HepG2 (cell line): ENCODE measurements around the gene MAMDC2. TPM values are rescaled to one million over a fixed set of nuclear protein-coding genes. Genes with fewer than 3 reads are reported as not detected.

Experiments used
- ATAC-seq: fragments of 200-7000 bp; cut with Tn5 transposase; 3 replicates; pipeline ENCODE4 v1.9.1; 2020; ENCODE audit warnings: mild to moderate bottlenecking, moderate library complexity
- BruUV-seq: library from RNA; stranded (reverse); fragments of 400-500 nt; replicated peaks from 2 replicates; lab custom pipeline; 2021; lab: Mats Ljungman, UMichigan
- CTCF ChIA-PET: fragments of 300-600 bp; formaldehyde crosslinking; extraction: SDS; loops from one replicate; lab custom pipeline; 2021; ENCODE audit warnings: low total read pairs, inconsistent platforms, low intra/inter-chr PET ratio; lab: Yijun Ruan, JAX
- POLR2A ChIA-PET: fragments of 350-600 bp; sonication (Branson Sonifier 250); formaldehyde crosslinking; loops from one replicate; lab custom pipeline; 2020; ENCODE audit warnings: antibody characterized with exemption, inconsistent platforms; lab: Yijun Ruan, JAX
- DNase-seq: peaks from one replicate; pipeline ENCODE4 v3.0.0-alpha.2; 2015; ENCODE audit warnings: low spot score
- FAIRE-seq: peaks from 3 replicates; lab custom pipeline; 2011; peaks lifted over from hg19 to GRCh38; lab: Jason Lieb, UNC
- H2AFZ ChIP-seq: one replicate; pipeline ENCODE4 v1.6.1; 2011; ENCODE audit warnings: low read length, inconsistent platforms
- H3K27ac ChIP-seq: fragments of 300-600 bp; 3 replicates; pipeline ENCODE4 v1.8.0; 2011; ENCODE audit warnings: mixed run types, mild to moderate bottlenecking, mixed read lengths, low read length, inconsistent platforms; ENCODE audit not compliant: insufficient read depth; ENCODE audit errors: extremely low read length
- H3K27me3 ChIP-seq, 2 experiments: fragments of 200-600 bp in 1 of 2; 2 replicates in 1 of 2; 3 replicates in 1 of 2; pipeline versions ENCODE4 v1.6.0 to v1.8.0; 2011; ENCODE audit warnings: low read length in 2 of 2, mild to moderate bottlenecking in 2 of 2, moderate library complexity in 2 of 2, inconsistent platforms in 1 of 2; ENCODE audit not compliant: insufficient read depth in 2 of 2, control insufficient read depth in 1 of 2
- H3K36me3 ChIP-seq, 2 experiments: fragments of 200-600 bp in 1 of 2; replicated peaks in 1 of 2; 2 replicates in 1 of 2; 3 replicates in 1 of 2; pipeline versions ENCODE4 v1.5.1 to v1.8.0; 2011; ENCODE audit warnings: low read length in 2 of 2, inconsistent platforms in 1 of 2; ENCODE audit not compliant: insufficient read depth in 2 of 2, control insufficient read depth in 1 of 2
- H3K4me1 ChIP-seq: 2 replicates; pipeline ENCODE4 v1.5.1; 2012; ENCODE audit warnings: low read length, inconsistent platforms; ENCODE audit not compliant: insufficient read depth
- H3K4me2 ChIP-seq: 2 replicates; pipeline ENCODE4 v1.6.0; 2011; ENCODE audit warnings: low read depth, low read length, inconsistent platforms
- H3K4me3 ChIP-seq, 3 experiments: fragments of 200-600 bp in 1 of 3; sonication (generic), shearing (Covaris generic) in 1 of 3; replicated peaks in 1 of 3; 2 replicates each; pipeline ENCODE4 v1.5.1; 2011 to 2016; ENCODE audit warnings: low read length in 3 of 3, inconsistent platforms in 2 of 3, low read depth in 2 of 3, mild to moderate bottlenecking in 2 of 3, control low read depth in 1 of 3, mixed read lengths in 1 of 3; ENCODE audit not compliant: insufficient read depth in 1 of 3
- H3K79me2 ChIP-seq: one replicate; pipeline ENCODE4 v1.6.1; 2011; ENCODE audit warnings: low read length, inconsistent platforms; ENCODE audit not compliant: insufficient read depth
- H3K9ac ChIP-seq: 2 replicates; pipeline ENCODE4 v1.6.0; 2011; ENCODE audit warnings: mild to moderate bottlenecking, low read depth, low read length, inconsistent platforms; ENCODE audit not compliant: insufficient read depth
- H3K9me3 ChIP-seq: 2 replicates; pipeline ENCODE4 v1.5.1; 2012; ENCODE audit warnings: mild to moderate bottlenecking, low read length
- H4K20me1 ChIP-seq: 2 replicates; pipeline ENCODE4 v1.6.0; 2011; ENCODE audit warnings: inconsistent platforms, mild to moderate bottlenecking, low read length, moderate library complexity; ENCODE audit not compliant: insufficient read depth
- BCL6 ChIP-seq: IDR thresholded peaks from 2 replicates; pipeline ENCODE4 v1.6.1; 2016; ENCODE audit warnings: missing genetic modification reagents, missing compliant biosample characterization
- BHLHE40 ChIP-seq: IDR thresholded peaks from 2 replicates; pipeline ENCODE4 v1.6.1; 2011; ENCODE audit warnings: low read length, improper control_type of control experiment
- CBX1 ChIP-seq: IDR thresholded peaks from one replicate; pipeline ENCODE4 v1.6.1; 2016; ENCODE audit warnings: antibody characterized with exemption, low read depth
- CERS6 ChIP-seq: sonication (generic); formaldehyde crosslinking; IDR thresholded peaks from 2 replicates; pipeline ENCODE4 v1.5.0; 2020; ENCODE audit warnings: missing genetic modification reagents
- GATA4 ChIP-seq: sonication (generic); IDR thresholded peaks from 2 replicates; pipeline ENCODE4 v1.6.1; 2016; ENCODE audit warnings: antibody characterized with exemption, low read depth, borderline replicate concordance
- GFI1 ChIP-seq: sonication (generic); formaldehyde crosslinking; IDR thresholded peaks from 2 replicates; pipeline ENCODE4 v1.5.0; 2020; ENCODE audit warnings: missing genetic modification reagents, mild to moderate bottlenecking, borderline replicate concordance
- HMGXB3 ChIP-seq: sonication (generic); formaldehyde crosslinking; IDR thresholded peaks from 2 replicates; pipeline ENCODE4 v1.4.0; 2020; ENCODE audit warnings: missing genetic modification reagents, borderline replicate concordance
- NR0B2 ChIP-seq: sonication (generic); formaldehyde crosslinking; IDR thresholded peaks from 2 replicates; pipeline ENCODE4 v1.4.0; 2020; ENCODE audit warnings: mild to moderate bottlenecking, missing genetic modification reagents
- ZNF263 ChIP-seq: sonication (generic); formaldehyde crosslinking; IDR thresholded peaks from 2 replicates; pipeline ENCODE4 v1.4.0; 2020; ENCODE audit warnings: missing genetic modification reagents
- ZNF503 ChIP-seq: sonication (generic); formaldehyde crosslinking; IDR thresholded peaks from 2 replicates; pipeline ENCODE4 v1.4.0; 2020; ENCODE audit warnings: missing genetic modification reagents
- ZNF547 ChIP-seq: sonication (generic); formaldehyde crosslinking; IDR thresholded peaks from 2 replicates; pipeline ENCODE4 v1.5.1; 2020; ENCODE audit warnings: mild to moderate bottlenecking, missing genetic modification reagents
- ZNF672 ChIP-seq: sonication (generic); formaldehyde crosslinking; IDR thresholded peaks from 2 replicates; pipeline ENCODE4 v1.8.1; 2022; ENCODE audit warnings: missing genetic modification reagents
- WGBS: methylation state at CpG from one replicate; pipeline ENCODE4 v1.1.6; 2017; ENCODE audit warnings: low lambda C conversion rate; 5-methylcytosine and 5-hydroxymethylcytosine counted together
- in situ Hi-C: cut with HindIII; loops from 2 replicates; pipeline ENCODE4 v1.10.0; 2017; ENCODE audit warnings: low pct_unique_long_range_greater_than_20kb; ENCODE audit not compliant: extremely low pct_ligation_motif_present
- intact Hi-C: fragments of 100-400 bp; cut with micrococcal nuclease; formaldehyde crosslinking; loops from one replicate; pipeline ENCODE4 v1.10.0; 2022; ENCODE audit not compliant: unreplicated experiment
- polyA plus RNA-seq, 8 experiments: library from polyadenylated mRNA; depleted of rRNA in 3 of 8; stranded (reverse) in 7 of 8; unstranded in 1 of 8; fragments of >200 nt; fragmentation: Illumina TruSeq in 4 of 8; extraction: Trizol in 4 of 8; gene quantifications; 2 replicates each; pipeline versions ENCODE4 v1.2.1 to v1.2.3, GENCODE V29; 2011 to 2016; ENCODE audit warnings: low read depth in 4 of 8, missing spikeins in 1 of 8, mixed read lengths in 1 of 8; ENCODE audit not compliant: insufficient read depth in 1 of 8
- total RNA-seq, 5 experiments: library from RNA; depleted of rRNA; stranded (reverse); fragments of >200 nt; fragmentation: Illumina TruSeq; extraction: Trizol; gene quantifications; 2 replicates each; pipeline ENCODE4 v1.2.3, GENCODE V29; 2016; ENCODE audit warnings: low read depth in 1 of 5

The MAMDC2 gene
- total and polyA plus RNA-seq, 2 of the 13 experiments (the other 11 are each of a cell fraction or from before 2014, with no cell fraction given) = not detected

- TF ChIP-seq CERS6 (CRISPR knock-in tag) (no peak), CBX1 (no peak), NR0B2 (no peak), ZNF672 (CRISPR knock-in tag) (no peak), ZNF547 (CRISPR knock-in tag) (no peak), BHLHE40 (no peak), ZNF263 (no peak)
Observed at GRCh38 chr9:70079417-70080037, 35.9 kb downstream of the MAMDC2 start (continued).

GRCh38 chr9:70080481-70081119, 37.0 kb downstream of the MAMDC2 start:
- TF ChIP-seq GFI1 (CRISPR knock-in tag) (no peak), HMGXB3 (no peak), BCL6 (CRISPR knock-in tag) (peak; percentile 39; the same call in 1 of the 2 replicates), ZNF503 (CRISPR knock-in tag) (no peak), GATA4 (no peak)
- H4K20me1 ChIP-seq = no peaks in the 10 kb centered on the region
- H3K27me3 ChIP-seq = peaks cover 0 to 7% of the 10 kb centered on the region in 2 experiments; a peak in 1 of 5 replicates
- POLR2A ChIA-PET = no interaction called here
- 2% methylated on average over 5 of the region's 5 CpGs for WGBS
- H3K79me2 ChIP-seq = no peaks in the 10 kb centered on the region
- in situ Hi-C loops (no loop called here), intact Hi-C loops (no loop called here)
- ATAC-seq (peak; percentile 74), FAIRE-seq (no peak), DNase-seq (peak; percentile 3)
- no peaks in the 10 kb centered on the region; the same call in 1 of the 2 replicates for H3K4me1 ChIP-seq
- H3K36me3 ChIP-seq = no peaks in the 10 kb centered on the region
- H2AFZ ChIP-seq = no peak overlapping the region
- CTCF ChIA-PET = no interaction called here
- no peak overlapping the region for H3K4me3 ChIP-seq
- H3K9me3 ChIP-seq = no peaks in the 10 kb centered on the region
- no peak overlapping the region for H3K9ac ChIP-seq
- BruUV-seq = no TSS peak
- no peak overlapping the region for H3K27ac ChIP-seq
- no peak overlapping the region for H3K4me2 ChIP-seq
